ENCODE results near the gene OBSCN.
A peak's percentile ranks its signal among the peaks of the same experiment; 100 is the strongest.

The OBSCN gene

DNA sequence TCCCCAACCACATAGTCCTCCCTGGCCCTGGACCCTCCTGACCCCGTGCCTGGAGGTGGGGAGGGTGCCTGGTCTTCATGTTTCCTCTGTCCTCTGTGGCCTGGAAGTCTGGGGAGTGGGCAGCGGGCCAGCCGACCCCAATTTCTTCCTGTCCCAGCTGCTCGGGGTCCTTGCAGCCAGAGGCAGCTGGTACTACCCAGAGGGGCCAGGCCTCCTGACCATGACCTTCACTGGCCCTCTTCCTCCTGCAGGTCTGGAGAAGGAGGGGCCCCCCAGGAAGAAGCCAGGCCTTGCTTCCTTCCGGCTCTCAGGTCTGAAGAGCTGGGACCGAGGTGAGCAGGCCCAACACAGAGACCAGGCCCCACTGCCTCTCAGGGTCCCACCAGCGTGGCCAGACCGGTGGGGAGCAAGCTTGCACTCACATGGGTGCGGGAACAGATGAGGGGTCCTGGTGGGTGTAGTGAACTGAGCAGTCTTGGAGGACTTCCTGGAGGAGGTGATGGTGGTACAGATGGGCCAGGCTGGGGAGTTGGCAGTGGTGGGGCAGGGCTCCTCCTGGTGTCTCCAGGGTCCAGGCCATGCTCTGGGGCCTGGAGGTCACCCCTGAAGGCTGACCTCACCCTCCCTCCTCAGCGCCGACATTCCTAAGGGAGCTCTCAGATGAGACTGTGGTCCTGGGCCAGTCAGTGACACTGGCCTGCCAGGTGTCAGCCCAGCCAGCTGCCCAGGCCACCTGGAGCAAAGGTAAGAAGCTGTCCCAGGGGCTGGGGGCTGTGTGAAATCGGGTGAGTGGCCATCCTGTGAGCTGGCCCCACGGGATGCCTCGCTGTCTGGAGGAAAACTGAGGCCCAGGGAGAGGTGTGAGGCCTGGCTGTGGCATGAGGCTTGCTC lies 166.1 kb downstream of the OBSCN start:
- DNase-seq (ENCODE audit: low read depth, low spot score): no peak
- no peak overlapping the region for H3K4me3 ChIP-seq (ENCODE audit: low read depth, low read length)
- TF ChIP-seq, protein P1, sequence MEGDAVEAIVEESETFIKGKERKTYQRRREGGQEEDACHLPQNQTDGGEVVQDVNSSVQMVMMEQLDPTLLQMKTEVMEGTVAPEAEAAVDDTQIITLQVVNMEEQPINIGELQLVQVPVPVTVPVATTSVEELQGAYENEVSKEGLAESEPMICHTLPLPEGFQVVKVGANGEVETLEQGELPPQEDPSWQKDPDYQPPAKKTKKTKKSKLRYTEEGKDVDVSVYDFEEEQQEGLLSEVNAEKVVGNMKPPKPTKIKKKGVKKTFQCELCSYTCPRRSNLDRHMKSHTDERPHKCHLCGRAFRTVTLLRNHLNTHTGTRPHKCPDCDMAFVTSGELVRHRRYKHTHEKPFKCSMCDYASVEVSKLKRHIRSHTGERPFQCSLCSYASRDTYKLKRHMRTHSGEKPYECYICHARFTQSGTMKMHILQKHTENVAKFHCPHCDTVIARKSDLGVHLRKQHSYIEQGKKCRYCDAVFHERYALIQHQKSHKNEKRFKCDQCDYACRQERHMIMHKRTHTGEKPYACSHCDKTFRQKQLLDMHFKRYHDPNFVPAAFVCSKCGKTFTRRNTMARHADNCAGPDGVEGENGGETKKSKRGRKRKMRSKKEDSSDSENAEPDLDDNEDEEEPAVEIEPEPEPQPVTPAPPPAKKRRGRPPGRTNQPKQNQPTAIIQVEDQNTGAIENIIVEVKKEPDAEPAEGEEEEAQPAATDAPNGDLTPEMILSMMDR (IDR thresholded peaks at IDR 0.05; ENCODE audit: low read depth, low read length): no peak
- in situ Hi-C loops (cut with HindIII; ENCODE audit: low sequenced_read_pairs): no loop called here

DNA sequence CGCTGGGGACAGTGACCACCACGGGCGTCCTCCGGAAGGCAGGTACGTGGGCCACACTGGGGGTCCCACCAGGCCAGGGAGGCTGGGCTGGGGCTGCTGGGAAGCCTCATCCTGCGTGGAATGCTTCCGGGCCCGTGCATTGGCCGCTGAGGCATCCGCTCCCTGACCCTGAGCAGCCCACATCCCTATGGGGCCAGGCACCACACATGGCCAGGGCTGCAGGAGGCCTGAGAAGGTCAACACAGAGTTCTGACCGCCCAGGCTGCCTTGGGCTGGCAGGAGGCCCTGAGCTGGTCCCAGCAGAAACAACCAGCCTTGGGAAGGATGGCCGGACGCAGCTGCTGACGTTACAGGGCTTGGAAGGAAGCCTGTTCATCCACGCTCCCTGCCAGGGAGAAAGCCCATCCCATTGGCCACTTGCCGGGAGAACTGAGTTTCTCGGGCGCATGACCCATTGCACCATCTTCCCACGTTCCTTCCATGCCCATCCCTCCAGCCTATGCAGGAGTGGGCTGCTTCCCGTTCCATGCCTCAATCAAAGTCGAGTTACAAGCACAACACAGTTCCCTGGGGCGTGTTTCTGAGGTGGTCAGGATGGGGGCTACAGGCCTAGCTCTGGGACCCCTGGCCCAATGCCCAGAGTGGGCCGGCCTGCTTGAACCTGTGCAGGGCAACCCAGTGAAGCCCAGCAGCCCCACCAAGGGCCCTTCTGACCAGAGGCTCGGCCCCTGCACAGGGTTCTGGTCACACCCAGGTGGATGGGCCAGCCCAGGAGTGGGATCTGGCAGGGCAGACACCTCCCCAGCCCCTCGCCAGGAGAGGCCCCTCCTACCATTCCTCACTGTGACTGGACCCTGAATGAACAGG lies 167.1 kb downstream of the OBSCN start:
- peak; percentile 68 for DNase-seq (ENCODE audit: low read depth, low spot score)
- in situ Hi-C loops (cut with HindIII; ENCODE audit: low sequenced_read_pairs): no loop called here
- TF ChIP-seq, protein P1 (IDR thresholded peaks at IDR 0.05; ENCODE audit: low read depth, low read length): no peak
- H3K4me3 ChIP-seq (ENCODE audit: low read depth, low read length): no peak overlapping the region

DNA sequence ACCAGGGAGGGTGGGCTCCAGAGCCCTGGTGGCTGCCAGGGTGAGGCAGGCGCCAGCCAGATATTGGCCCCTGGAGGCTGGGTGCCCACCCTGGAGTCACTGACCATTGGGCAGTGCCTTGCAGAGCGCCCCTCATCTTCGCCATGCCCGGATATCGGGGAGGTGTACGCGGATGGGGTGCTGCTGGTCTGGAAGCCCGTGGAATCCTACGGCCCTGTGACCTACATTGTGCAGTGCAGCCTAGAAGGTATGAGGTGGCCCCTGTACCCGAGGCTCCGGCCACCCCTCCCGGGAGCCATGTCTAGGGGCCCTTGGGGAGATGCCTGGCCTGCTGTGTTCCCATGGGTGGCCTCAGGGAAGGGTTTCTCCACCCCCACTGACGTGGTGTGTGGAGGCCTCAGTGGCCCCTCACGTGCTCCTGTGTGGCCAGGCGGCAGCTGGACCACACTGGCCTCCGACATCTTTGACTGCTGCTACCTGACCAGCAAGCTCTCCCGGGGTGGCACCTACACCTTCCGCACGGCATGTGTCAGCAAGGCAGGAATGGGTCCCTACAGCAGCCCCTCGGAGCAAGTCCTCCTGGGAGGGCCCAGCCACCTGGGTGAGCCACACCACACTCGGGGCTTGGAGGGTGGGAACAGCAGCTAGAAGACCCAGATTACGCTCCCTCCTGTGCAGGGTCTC lies 167.9 kb downstream of the OBSCN start:
- DNase-seq (ENCODE audit: low read depth, low spot score): no peak
- in situ Hi-C loops (cut with HindIII; ENCODE audit: low sequenced_read_pairs): no loop called here
- TF ChIP-seq, protein P1 (IDR thresholded peaks at IDR 0.05; ENCODE audit: low read depth, low read length): no peak
- no peak overlapping the region for H3K4me3 ChIP-seq (ENCODE audit: low read depth, low read length)

DNA sequence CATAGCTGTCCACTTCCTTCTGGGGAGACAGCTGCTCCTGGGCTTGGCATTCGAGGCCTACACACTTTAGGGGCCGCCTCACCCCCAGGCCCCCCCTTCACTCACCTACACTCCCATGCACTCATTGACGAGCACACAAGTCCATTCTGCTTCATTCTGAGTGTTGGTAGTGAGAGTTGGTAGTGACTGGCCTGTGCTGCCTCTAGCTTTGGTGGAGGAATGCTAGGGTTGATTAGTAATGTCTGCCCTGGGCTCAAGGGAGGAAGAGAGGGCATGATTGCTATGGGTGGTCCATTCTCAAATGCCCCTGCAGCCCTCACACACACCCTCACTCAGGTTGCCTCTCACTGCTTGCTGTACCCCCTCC lies 168.4 kb downstream of the OBSCN start:
- no peak for DNase-seq (ENCODE audit: low read depth, low spot score)
- H3K4me3 ChIP-seq (ENCODE audit: low read depth, low read length): no peak overlapping the region
- in situ Hi-C loops (cut with HindIII; ENCODE audit: low sequenced_read_pairs): no loop called here
- TF ChIP-seq, protein P1 (IDR thresholded peaks at IDR 0.05; ENCODE audit: low read depth, low read length): no peak

DNA sequence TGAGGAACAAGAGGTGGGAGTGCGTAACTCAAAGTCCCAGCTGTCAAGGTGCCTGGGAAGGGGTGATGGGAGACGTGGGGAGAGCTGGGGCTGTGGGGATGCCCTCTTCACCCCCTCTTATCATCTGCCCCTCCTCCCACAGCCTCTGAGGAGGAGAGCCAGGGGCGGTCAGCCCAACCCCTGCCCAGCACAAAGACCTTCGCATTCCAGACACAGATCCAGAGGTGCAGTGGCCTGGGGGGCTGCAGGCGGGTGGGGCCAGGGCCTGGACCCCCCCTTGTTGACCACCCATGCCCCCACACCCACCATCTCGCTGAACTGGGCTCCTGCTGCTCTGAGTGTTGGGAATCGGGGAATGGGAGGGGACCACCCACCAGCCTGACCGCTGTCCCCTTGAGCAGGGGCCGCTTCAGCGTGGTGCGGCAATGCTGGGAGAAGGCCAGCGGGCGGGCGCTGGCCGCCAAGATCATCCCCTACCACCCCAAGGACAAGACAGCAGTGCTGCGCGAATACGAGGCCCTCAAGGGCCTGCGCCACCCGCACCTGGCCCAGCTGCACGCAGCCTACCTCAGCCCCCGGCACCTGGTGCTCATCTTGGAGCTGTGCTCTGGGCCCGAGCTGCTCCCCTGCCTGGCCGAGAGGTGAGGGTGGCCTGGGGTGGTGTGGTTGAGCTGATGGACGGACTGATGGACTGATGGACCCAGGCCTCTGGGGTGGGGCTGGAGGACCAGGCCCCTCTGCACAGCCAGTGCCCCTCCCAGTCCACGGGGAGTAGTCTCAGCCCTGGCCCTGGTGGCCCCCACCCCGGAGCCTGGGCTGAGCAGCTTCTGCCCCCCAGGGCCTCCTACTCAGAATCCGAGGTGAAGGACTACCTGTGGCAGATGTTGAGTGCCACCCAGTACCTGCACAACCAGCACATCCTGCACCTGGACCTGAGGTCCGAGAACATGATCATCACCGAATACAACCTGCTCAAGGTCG lies 169.1 kb downstream of the OBSCN start:
- no peak for DNase-seq (ENCODE audit: low read depth, low spot score)
- H3K4me3 ChIP-seq (ENCODE audit: low read depth, low read length): no peak overlapping the region
- in situ Hi-C loops (cut with HindIII; ENCODE audit: low sequenced_read_pairs): no loop called here

More for the DNA sequence above, 169.1 kb downstream of the OBSCN start:
- TF ChIP-seq, protein P1 (IDR thresholded peaks at IDR 0.05; ENCODE audit: low read depth, low read length): no peak
